ENCODE measurements around the gene AKAP6.

AKAP6 gene, protein sequence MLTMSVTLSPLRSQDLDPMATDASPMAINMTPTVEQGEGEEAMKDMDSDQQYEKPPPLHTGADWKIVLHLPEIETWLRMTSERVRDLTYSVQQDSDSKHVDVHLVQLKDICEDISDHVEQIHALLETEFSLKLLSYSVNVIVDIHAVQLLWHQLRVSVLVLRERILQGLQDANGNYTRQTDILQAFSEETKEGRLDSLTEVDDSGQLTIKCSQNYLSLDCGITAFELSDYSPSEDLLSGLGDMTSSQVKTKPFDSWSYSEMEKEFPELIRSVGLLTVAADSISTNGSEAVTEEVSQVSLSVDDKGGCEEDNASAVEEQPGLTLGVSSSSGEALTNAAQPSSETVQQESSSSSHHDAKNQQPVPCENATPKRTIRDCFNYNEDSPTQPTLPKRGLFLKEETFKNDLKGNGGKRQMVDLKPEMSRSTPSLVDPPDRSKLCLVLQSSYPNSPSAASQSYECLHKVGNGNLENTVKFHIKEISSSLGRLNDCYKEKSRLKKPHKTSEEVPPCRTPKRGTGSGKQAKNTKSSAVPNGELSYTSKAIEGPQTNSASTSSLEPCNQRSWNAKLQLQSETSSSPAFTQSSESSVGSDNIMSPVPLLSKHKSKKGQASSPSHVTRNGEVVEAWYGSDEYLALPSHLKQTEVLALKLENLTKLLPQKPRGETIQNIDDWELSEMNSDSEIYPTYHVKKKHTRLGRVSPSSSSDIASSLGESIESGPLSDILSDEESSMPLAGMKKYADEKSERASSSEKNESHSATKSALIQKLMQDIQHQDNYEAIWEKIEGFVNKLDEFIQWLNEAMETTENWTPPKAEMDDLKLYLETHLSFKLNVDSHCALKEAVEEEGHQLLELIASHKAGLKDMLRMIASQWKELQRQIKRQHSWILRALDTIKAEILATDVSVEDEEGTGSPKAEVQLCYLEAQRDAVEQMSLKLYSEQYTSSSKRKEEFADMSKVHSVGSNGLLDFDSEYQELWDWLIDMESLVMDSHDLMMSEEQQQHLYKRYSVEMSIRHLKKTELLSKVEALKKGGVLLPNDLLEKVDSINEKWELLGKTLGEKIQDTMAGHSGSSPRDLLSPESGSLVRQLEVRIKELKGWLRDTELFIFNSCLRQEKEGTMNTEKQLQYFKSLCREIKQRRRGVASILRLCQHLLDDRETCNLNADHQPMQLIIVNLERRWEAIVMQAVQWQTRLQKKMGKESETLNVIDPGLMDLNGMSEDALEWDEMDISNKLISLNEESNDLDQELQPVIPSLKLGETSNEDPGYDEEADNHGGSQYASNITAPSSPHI (N-terminal part only)

DNA sequence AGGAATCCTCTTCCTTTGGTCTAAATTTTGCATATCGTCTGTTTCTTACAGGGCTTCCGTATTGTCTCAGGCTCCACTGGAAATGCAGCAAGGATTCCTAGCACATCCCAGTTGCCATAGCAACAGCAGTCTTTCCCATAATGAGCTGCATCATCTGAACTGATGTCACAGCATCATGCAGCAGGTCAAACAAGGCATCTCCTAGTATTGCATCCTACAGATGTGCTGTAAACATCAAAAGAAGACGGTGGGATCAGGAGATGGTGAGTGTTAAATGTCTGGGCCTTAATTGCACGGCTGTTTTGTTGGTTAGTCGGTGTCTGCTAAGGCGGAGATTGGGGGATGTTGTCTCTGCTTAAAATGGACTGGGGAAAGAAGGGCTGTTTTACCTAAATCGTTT lies at the start of gene AKAP6:
Gene AKAP6 (plus strand): TSS at position 153 of the 400 bp plus-strand sequence. CDS start 104,196 bp downstream, outside the sequence.
- Histone ChIP-seq H3K4me2 (peak within 1 kb of the TSS; percentile 62), H3K36me3 (ENCODE audit: insufficient read depth) (no peaks in the 10 kb centered on the region), H3K4me1 (ENCODE audit: low read depth, poor library complexity, severe bottlenecking) (peaks cover 68% of the 10 kb centered on the region), H3K27ac (peak within 1 kb of the TSS; percentile 72), H3K79me2 (ENCODE audit: insufficient read depth, low read depth) (no peaks in the 10 kb centered on the region), H3K9ac (peak within 1 kb of the TSS; percentile 11; the same call in 1 of the 2 replicates), H3K4me3 (IDR thresholded peaks at IDR 0.05; ENCODE audit: insufficient read depth, low read depth, low read length) (no peak within 1 kb of the TSS), H4K20me1 (ENCODE audit: insufficient read depth) (no peaks in the 10 kb centered on the region), H3K27me3 (ENCODE audit: insufficient read depth, low read depth) (no peaks in the 10 kb centered on the region), H2AFZ (ENCODE audit: low read depth) (peak within 1 kb of the TSS; percentile 39)
- TF ChIP-seq, protein P1, sequence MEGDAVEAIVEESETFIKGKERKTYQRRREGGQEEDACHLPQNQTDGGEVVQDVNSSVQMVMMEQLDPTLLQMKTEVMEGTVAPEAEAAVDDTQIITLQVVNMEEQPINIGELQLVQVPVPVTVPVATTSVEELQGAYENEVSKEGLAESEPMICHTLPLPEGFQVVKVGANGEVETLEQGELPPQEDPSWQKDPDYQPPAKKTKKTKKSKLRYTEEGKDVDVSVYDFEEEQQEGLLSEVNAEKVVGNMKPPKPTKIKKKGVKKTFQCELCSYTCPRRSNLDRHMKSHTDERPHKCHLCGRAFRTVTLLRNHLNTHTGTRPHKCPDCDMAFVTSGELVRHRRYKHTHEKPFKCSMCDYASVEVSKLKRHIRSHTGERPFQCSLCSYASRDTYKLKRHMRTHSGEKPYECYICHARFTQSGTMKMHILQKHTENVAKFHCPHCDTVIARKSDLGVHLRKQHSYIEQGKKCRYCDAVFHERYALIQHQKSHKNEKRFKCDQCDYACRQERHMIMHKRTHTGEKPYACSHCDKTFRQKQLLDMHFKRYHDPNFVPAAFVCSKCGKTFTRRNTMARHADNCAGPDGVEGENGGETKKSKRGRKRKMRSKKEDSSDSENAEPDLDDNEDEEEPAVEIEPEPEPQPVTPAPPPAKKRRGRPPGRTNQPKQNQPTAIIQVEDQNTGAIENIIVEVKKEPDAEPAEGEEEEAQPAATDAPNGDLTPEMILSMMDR (conservative IDR thresholded peaks at IDR 0.05; ENCODE audit: low read depth, low read length): no peak

DNA sequence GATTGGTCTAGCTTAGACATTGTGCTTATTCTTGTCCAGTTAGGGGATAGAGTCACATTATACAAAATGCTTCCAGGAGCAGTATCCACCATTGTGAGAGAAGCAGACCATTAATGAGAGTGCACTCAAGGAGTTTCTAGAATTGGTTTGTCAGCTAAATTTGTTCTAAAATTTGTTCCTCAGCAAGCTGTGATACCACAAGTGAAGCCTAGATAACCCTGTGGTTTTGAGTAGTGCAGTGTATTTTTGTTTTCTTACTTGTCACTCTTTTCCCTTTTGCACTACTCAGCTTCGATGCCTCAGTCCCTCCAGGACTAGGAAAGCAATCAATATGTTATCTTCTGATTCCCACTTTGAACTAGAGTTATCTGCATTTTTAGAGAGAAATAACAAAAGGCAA lies 42.5 kb upstream of the AKAP6 start:
- 0 out of 2 replicates have a peak overlapping the region, but pooled peaks have one; percentile 2 for H2AFZ ChIP-seq (ENCODE audit: low read depth)
- no peak overlapping the region for H3K9ac ChIP-seq
- H4K20me1 ChIP-seq (ENCODE audit: insufficient read depth): no peaks in the 10 kb centered on the region
- no peaks in the 10 kb centered on the region for H3K27me3 ChIP-seq (ENCODE audit: insufficient read depth, low read depth)
- TF ChIP-seq, protein P1 (conservative IDR thresholded peaks at IDR 0.05; ENCODE audit: low read depth, low read length): no peak
- peaks cover 23% of the 10 kb centered on the region for H3K4me1 ChIP-seq (ENCODE audit: low read depth, poor library complexity, severe bottlenecking)
- H3K4me2 ChIP-seq: peak overlapping the region; percentile 31; the same call in 1 of the 2 replicates
- H3K4me3 ChIP-seq (IDR thresholded peaks at IDR 0.05; ENCODE audit: insufficient read depth, low read depth, low read length): no peak overlapping the region
- H3K79me2 ChIP-seq (ENCODE audit: insufficient read depth, low read depth): no peaks in the 10 kb centered on the region
- H3K27ac ChIP-seq: peak overlapping the region; percentile 63
- H3K36me3 ChIP-seq (ENCODE audit: insufficient read depth): no peaks in the 10 kb centered on the region

- Histone ChIP-seq H4K20me1 (ENCODE audit: insufficient read depth) (no peaks in the 10 kb centered on the region), H3K9ac (no peak overlapping the region), H3K27me3 (ENCODE audit: insufficient read depth, low read depth) (no peaks in the 10 kb centered on the region), H3K36me3 (ENCODE audit: insufficient read depth) (no peaks in the 10 kb centered on the region), H3K4me2 (no peak overlapping the region), H2AFZ (ENCODE audit: low read depth) (no peak overlapping the region), H3K27ac (no peak overlapping the region), H3K79me2 (ENCODE audit: insufficient read depth, low read depth) (no peaks in the 10 kb centered on the region), H3K4me1 (ENCODE audit: low read depth, poor library complexity, severe bottlenecking) (no peaks in the 10 kb centered on the region), H3K4me3 (IDR thresholded peaks at IDR 0.05; ENCODE audit: insufficient read depth, low read depth, low read length) (no peak overlapping the region)
- TF ChIP-seq, protein P1 (conservative IDR thresholded peaks at IDR 0.05; ENCODE audit: low read depth, low read length): no peak
Measured at GRCh38 chr14:32296366-32296765, 32.7 kb upstream of the AKAP6 start.

- Histone ChIP-seq H2AFZ (ENCODE audit: low read depth) (no peak overlapping the region), H3K4me1 (ENCODE audit: low read depth, poor library complexity, severe bottlenecking) (no peaks in the 10 kb centered on the region), H3K27me3 (ENCODE audit: insufficient read depth, low read depth) (no peaks in the 10 kb centered on the region), H3K4me2 (no peak overlapping the region), H3K27ac (no peak overlapping the region), H4K20me1 (ENCODE audit: insufficient read depth) (no peaks in the 10 kb centered on the region), H3K79me2 (ENCODE audit: insufficient read depth, low read depth) (no peaks in the 10 kb centered on the region), H3K9ac (no peak overlapping the region), H3K4me3 (IDR thresholded peaks at IDR 0.05; ENCODE audit: insufficient read depth, low read depth, low read length) (no peak overlapping the region), H3K36me3 (ENCODE audit: insufficient read depth) (no peaks in the 10 kb centered on the region)
- TF ChIP-seq, protein P1 (conservative IDR thresholded peaks at IDR 0.05; ENCODE audit: low read depth, low read length): no peak
Measured at GRCh38 chr14:32298346-32298745, 30.8 kb upstream of the AKAP6 start.

All from KMS-11 (cell line).